Activated naive CD4-positive, alpha-beta T cell treated with anti-CD3 and anti-CD28 coated beads, Interleukin-2, amount 50 U/mL, for 24 hours (primary cell): Measurements from ENCODE around the gene AKR1C2.
"Not testable (repeated sequence)": the region's sequence is repeated elsewhere in the genome, so short reads cannot be mapped to it uniquely, and the experiment has no call there.

Experiments
- H3K27ac Mint-ChIP-seq: one replicate; pipeline ENCODE4 v1.8.0; 2021; ENCODE audit warnings: mild to moderate bottlenecking, mixed read lengths
- H3K27me3 Mint-ChIP-seq: one replicate; pipeline ENCODE4 v1.8.0; 2021; ENCODE audit warnings: mixed read lengths
- H3K36me3 Mint-ChIP-seq: one replicate; pipeline ENCODE4 v1.8.0; 2021; ENCODE audit warnings: mixed read lengths
- H3K4me1 Mint-ChIP-seq: one replicate; pipeline ENCODE4 v1.8.0; 2021; ENCODE audit warnings: mixed read lengths
- H3K4me3 Mint-ChIP-seq: one replicate; pipeline ENCODE4 v1.8.0; 2021; ENCODE audit warnings: mild to moderate bottlenecking, mixed read lengths
- H3K9me3 Mint-ChIP-seq: one replicate; pipeline ENCODE4 v1.8.0; 2021; ENCODE audit warnings: mixed read lengths

AKR1C2 gene

GRCh38 chr10:4956088-4956487, 47.6 kb downstream of the AKR1C2 start:
- not testable (repeated sequence) for H3K27ac Mint-ChIP-seq, H3K4me1 Mint-ChIP-seq, H3K27me3 Mint-ChIP-seq, H3K4me3 Mint-ChIP-seq, H3K36me3 Mint-ChIP-seq, H3K9me3 Mint-ChIP-seq

GRCh38 chr10:4953405-4953804, 50.3 kb downstream of the AKR1C2 start:
- Mint-ChIP-seq H3K36me3 (no peaks in the 10 kb centered on the region), H3K27me3 (peaks cover 3% of the 10 kb centered on the region), H3K4me3 (no peak overlapping the region), H3K9me3 (no peaks in the 10 kb centered on the region), H3K4me1 (no peaks in the 10 kb centered on the region), H3K27ac (no peak overlapping the region)

- H3K9me3 Mint-ChIP-seq, H3K4me3 Mint-ChIP-seq, H3K4me1 Mint-ChIP-seq, H3K27me3 Mint-ChIP-seq, H3K36me3 Mint-ChIP-seq, H3K27ac Mint-ChIP-seq: not testable (repeated sequence)
Observed at GRCh38 chr10:4951512-4952162, 52.0 kb downstream of the AKR1C2 start.

- peaks cover 2% of the 10 kb centered on the region for H3K27me3 Mint-ChIP-seq
- H3K36me3 Mint-ChIP-seq: no peaks in the 10 kb centered on the region
- no peak overlapping the region for H3K27ac Mint-ChIP-seq
- no peak overlapping the region for H3K4me3 Mint-ChIP-seq
- no peaks in the 10 kb centered on the region for H3K4me1 Mint-ChIP-seq
- no peaks in the 10 kb centered on the region for H3K9me3 Mint-ChIP-seq
Observed at GRCh38 chr10:4947635-4948596, 55.7 kb downstream of the AKR1C2 start.

GRCh38 chr10:4947039-4947634, 56.5 kb downstream of the AKR1C2 start:
- Mint-ChIP-seq H3K4me1 (no peaks in the 10 kb centered on the region), H3K27ac (no peak overlapping the region), H3K27me3 (peaks cover 2% of the 10 kb centered on the region), H3K36me3 (no peaks in the 10 kb centered on the region), H3K9me3 (no peaks in the 10 kb centered on the region), H3K4me3 (no peak overlapping the region)

- Mint-ChIP-seq H3K9me3 (no peaks in the 10 kb centered on the region), H3K36me3 (no peaks in the 10 kb centered on the region), H3K27ac (no peak overlapping the region), H3K4me1 (no peaks in the 10 kb centered on the region), H3K27me3 (peaks cover 2% of the 10 kb centered on the region), H3K4me3 (no peak overlapping the region)
Observed at GRCh38 chr10:4945766-4946717, 57.6 kb downstream of the AKR1C2 start.

- no peaks in the 10 kb centered on the region for H3K4me1 Mint-ChIP-seq
- H3K27ac Mint-ChIP-seq: no peak overlapping the region
- H3K9me3 Mint-ChIP-seq: no peaks in the 10 kb centered on the region
- H3K36me3 Mint-ChIP-seq: no peaks in the 10 kb centered on the region
- no peaks in the 10 kb centered on the region for H3K27me3 Mint-ChIP-seq
- H3K4me3 Mint-ChIP-seq: no peak overlapping the region
Observed at GRCh38 chr10:4944841-4945240, 58.8 kb downstream of the AKR1C2 start.

GRCh38 chr10:4943821-4944220, 59.8 kb downstream of the AKR1C2 start:
- no peaks in the 10 kb centered on the region for H3K4me1 Mint-ChIP-seq
- H3K27ac Mint-ChIP-seq: no peak overlapping the region
- no peaks in the 10 kb centered on the region for H3K9me3 Mint-ChIP-seq
- no peaks in the 10 kb centered on the region for H3K36me3 Mint-ChIP-seq
- no peaks in the 10 kb centered on the region for H3K27me3 Mint-ChIP-seq
- no peak overlapping the region for H3K4me3 Mint-ChIP-seq

GRCh38 chr10:4943416-4943815, 60.2 kb downstream of the AKR1C2 start:
- not testable (repeated sequence) for H3K4me1 Mint-ChIP-seq, H3K36me3 Mint-ChIP-seq, H3K9me3 Mint-ChIP-seq, H3K27me3 Mint-ChIP-seq, H3K27ac Mint-ChIP-seq, H3K4me3 Mint-ChIP-seq

GRCh38 chr10:4942931-4943330, 60.7 kb downstream of the AKR1C2 start:
- not testable (repeated sequence) for H3K27me3 Mint-ChIP-seq, H3K9me3 Mint-ChIP-seq, H3K27ac Mint-ChIP-seq, H3K4me1 Mint-ChIP-seq, H3K36me3 Mint-ChIP-seq, H3K4me3 Mint-ChIP-seq

- H3K9me3 Mint-ChIP-seq: no peaks in the 10 kb centered on the region
- H3K4me1 Mint-ChIP-seq: no peaks in the 10 kb centered on the region
Observed at GRCh38 chr10:4941540-4942330, 61.9 kb downstream of the AKR1C2 start.

GRCh38 chr10:4940909-4941308, 62.7 kb downstream of the AKR1C2 start:
- H3K36me3 Mint-ChIP-seq, H3K4me1 Mint-ChIP-seq, H3K4me3 Mint-ChIP-seq, H3K27me3 Mint-ChIP-seq, H3K9me3 Mint-ChIP-seq, H3K27ac Mint-ChIP-seq: not testable (repeated sequence)

More at GRCh38 chr10:4941540-4942330, 61.9 kb downstream of the AKR1C2 start:
- H3K36me3 Mint-ChIP-seq: no peaks in the 10 kb centered on the region
- H3K27ac Mint-ChIP-seq: no peak overlapping the region
- H3K4me3 Mint-ChIP-seq: no peak overlapping the region
- no peaks in the 10 kb centered on the region for H3K27me3 Mint-ChIP-seq

GRCh38 chr10:4940073-4940428, 63.6 kb downstream of the AKR1C2 start:
- H3K4me3 Mint-ChIP-seq, H3K27me3 Mint-ChIP-seq, H3K27ac Mint-ChIP-seq, H3K4me1 Mint-ChIP-seq, H3K36me3 Mint-ChIP-seq, H3K9me3 Mint-ChIP-seq: not testable (repeated sequence)

- Mint-ChIP-seq H3K36me3 (no peaks in the 10 kb centered on the region), H3K27me3 (no peaks in the 10 kb centered on the region), H3K27ac (no peak overlapping the region), H3K9me3 (no peaks in the 10 kb centered on the region), H3K4me3 (no peak overlapping the region), H3K4me1 (no peaks in the 10 kb centered on the region)
Observed at GRCh38 chr10:4939224-4940072, 64.2 kb downstream of the AKR1C2 start.
